Measurements from ENCODE around the gene GFPT1. TPM values are rescaled to one million over a fixed set of nuclear protein-coding genes. Genes with fewer than 3 reads are reported as not detected.

The GFPT1 gene
- total and polyA plus RNA-seq, 9 of the 15 experiments (the other 6 are each of a cell fraction or from before 2014, with no cell fraction given): 6.6 to 38.3 (median 15.9) TPM

DNA sequence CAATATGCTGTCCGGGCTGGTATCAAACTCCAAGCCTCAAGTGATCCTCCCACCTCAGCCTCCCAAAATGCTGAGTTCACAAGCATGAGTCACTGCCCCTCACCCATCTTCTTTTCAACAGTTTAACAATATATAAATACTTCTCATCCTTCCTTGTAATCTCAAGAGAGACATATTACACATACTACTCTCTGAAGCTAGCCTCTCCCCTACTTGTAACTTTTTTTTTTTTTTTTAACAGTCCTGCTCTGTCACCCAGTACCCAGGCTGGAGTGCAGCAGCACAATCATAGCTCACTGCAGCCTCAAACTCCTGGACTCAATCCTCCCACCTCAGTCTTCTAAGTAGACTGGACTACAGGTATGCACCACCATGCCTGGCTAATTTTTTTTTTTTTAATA, 5.7 kb downstream of the GFPT1 start (continued):
- TF ChIP-seq, protein P1, sequence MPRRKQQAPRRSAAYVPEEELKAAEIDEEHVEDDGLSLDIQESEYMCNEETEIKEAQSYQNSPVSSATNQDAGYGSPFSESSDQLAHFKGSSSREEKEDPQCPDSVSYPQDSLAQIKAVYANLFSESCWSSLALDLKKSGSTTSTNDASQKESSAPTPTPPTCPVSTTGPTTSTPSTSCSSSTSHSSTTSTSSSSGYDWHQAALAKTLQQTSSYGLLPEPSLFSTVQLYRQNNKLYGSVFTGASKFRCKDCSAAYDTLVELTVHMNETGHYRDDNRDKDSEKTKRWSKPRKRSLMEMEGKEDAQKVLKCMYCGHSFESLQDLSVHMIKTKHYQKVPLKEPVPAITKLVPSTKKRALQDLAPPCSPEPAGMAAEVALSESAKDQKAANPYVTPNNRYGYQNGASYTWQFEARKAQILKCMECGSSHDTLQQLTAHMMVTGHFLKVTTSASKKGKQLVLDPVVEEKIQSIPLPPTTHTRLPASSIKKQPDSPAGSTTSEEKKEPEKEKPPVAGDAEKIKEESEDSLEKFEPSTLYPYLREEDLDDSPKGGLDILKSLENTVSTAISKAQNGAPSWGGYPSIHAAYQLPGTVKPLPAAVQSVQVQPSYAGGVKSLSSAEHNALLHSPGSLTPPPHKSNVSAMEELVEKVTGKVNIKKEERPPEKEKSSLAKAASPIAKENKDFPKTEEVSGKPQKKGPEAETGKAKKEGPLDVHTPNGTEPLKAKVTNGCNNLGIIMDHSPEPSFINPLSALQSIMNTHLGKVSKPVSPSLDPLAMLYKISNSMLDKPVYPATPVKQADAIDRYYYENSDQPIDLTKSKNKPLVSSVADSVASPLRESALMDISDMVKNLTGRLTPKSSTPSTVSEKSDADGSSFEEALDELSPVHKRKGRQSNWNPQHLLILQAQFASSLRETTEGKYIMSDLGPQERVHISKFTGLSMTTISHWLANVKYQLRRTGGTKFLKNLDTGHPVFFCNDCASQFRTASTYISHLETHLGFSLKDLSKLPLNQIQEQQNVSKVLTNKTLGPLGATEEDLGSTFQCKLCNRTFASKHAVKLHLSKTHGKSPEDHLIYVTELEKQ (CRISPR knock-in tag; IDR thresholded peaks at IDR 0.05): no peak
- TF ChIP-seq ZNF384 (IDR thresholded peaks at IDR 0.05; ENCODE audit: low read depth, low read length): peak; percentile 94
- no peak for TF ChIP-seq PHF20 (IDR thresholded peaks at IDR 0.05; ENCODE audit: partially characterized antibody)
- no peak for TF ChIP-seq E2F8 (IDR thresholded peaks at IDR 0.05; ENCODE audit: low read depth, partially characterized antibody)
- TF ChIP-seq JUN (IDR thresholded peaks at IDR 0.05; ENCODE audit: borderline replicate concordance, low read depth, low read length): peak; percentile 92
- no peak for TF ChIP-seq JUN (CRISPR knock-in tag; IDR thresholded peaks at IDR 0.05; ENCODE audit: borderline replicate concordance)
- TF ChIP-seq CHD2 (IDR thresholded peaks at IDR 0.05; ENCODE audit: low read depth, low read length): no peak
- TF ChIP-seq ZNF639 (CRISPR knock-in tag; conservative IDR thresholded peaks at IDR 0.05 in 1 of 2, IDR thresholded peaks at IDR 0.05 in 1 of 2): no peak; a peak in 1 of 4 replicates
- TF ChIP-seq ZNF695 (CRISPR knock-in tag; IDR thresholded peaks at IDR 0.05): no peak
- peak; percentile 36; the same call in 1 of the 2 replicates for TF ChIP-seq SOX6 (IDR thresholded peaks at IDR 0.05)
- TF ChIP-seq MNT (conservative IDR thresholded peaks at IDR 0.05): 0 out of 4 replicates have a peak, but pooled peaks of 1 of the 2 experiments have one; percentile 32
- peak; percentile 76 for TF ChIP-seq MAFK (IDR thresholded peaks at IDR 0.05; ENCODE audit: low read length)
- no peak for TF ChIP-seq TAF1 (IDR thresholded peaks at IDR 0.05; ENCODE audit: control insufficient read depth, extremely low read depth, insufficient read depth, low read length, severe bottlenecking)
- 0 out of 2 replicates have a peak, but pooled peaks have one; percentile 19 for TF ChIP-seq CBFA2T3 (IDR thresholded peaks at IDR 0.05)
- no peak for TF ChIP-seq ELF4 (CRISPR knock-in tag; IDR thresholded peaks at IDR 0.05)
- TF ChIP-seq BHLHE40 (IDR thresholded peaks at IDR 0.05; ENCODE audit: low read length): no peak
- peak; percentile 23 for TF ChIP-seq MEIS2 (IDR thresholded peaks at IDR 0.05; ENCODE audit: partially characterized antibody)
- TF ChIP-seq, protein P2, sequence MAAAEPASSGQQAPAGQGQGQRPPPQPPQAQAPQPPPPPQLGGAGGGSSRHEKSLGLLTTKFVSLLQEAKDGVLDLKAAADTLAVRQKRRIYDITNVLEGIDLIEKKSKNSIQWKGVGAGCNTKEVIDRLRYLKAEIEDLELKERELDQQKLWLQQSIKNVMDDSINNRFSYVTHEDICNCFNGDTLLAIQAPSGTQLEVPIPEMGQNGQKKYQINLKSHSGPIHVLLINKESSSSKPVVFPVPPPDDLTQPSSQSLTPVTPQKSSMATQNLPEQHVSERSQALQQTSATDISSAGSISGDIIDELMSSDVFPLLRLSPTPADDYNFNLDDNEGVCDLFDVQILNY (CRISPR knock-in tag; IDR thresholded peaks at IDR 0.05): no peak
